ENCODE measurements around the gene RAD18. TPM values are rescaled to one million over a fixed set of nuclear protein-coding genes. Genes with fewer than 3 reads are reported as not detected.

The RAD18 gene
- total RNA-seq, 1 donor from 2014 or later, result 7.6 TPM

DNA sequence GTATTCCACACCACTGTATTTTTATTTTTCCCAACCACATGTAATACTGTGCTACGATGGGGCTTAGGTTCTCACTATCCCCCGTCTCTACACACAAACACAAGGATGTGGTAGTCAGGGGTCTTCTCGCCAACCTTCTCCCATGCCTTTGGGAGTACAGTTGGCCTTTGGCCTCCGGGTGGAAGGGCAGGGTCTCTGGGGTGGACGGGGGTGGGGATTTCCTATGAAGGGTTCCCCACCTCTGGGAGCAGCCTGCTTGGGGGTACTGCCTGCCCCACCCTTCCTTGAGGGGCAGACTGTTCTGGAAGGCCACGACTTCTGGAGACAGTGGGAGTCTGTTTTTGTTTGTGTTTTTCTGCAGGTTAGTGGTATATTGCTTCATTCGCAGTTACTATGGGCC, 21.3 kb upstream of the RAD18 start:
- H3K27me3 ChIP-seq (ENCODE audit: control insufficient read depth, insufficient read depth, low read length), result no peaks in the 10 kb centered on the region
- no peak overlapping the region for H3K4me3 ChIP-seq (ENCODE audit: low read depth, low read length)
- DNase-seq (ENCODE audit: low read depth), result no peak
- no peak for TF ChIP-seq CTCF (IDR thresholded peaks at IDR 0.05; ENCODE audit: insufficient read depth, low read length, poor library complexity, severe bottlenecking)
- H3K36me3 ChIP-seq (ENCODE audit: control insufficient read depth, insufficient read depth, low read length), result no peaks in the 10 kb centered on the region

- H3K4me3 ChIP-seq (ENCODE audit: low read depth, low read length), result no peak overlapping the region
- no peaks in the 10 kb centered on the region for H3K36me3 ChIP-seq (ENCODE audit: control insufficient read depth, insufficient read depth, low read length)
- DNase-seq (ENCODE audit: low read depth), result no peak
- TF ChIP-seq CTCF (IDR thresholded peaks at IDR 0.05; ENCODE audit: insufficient read depth, low read length, poor library complexity, severe bottlenecking), result no peak
- H3K27me3 ChIP-seq (ENCODE audit: control insufficient read depth, insufficient read depth, low read length), result no peaks in the 10 kb centered on the region
Observed at GRCh38 chr3:8984081-8984480, 20.8 kb upstream of the RAD18 start.

DNA sequence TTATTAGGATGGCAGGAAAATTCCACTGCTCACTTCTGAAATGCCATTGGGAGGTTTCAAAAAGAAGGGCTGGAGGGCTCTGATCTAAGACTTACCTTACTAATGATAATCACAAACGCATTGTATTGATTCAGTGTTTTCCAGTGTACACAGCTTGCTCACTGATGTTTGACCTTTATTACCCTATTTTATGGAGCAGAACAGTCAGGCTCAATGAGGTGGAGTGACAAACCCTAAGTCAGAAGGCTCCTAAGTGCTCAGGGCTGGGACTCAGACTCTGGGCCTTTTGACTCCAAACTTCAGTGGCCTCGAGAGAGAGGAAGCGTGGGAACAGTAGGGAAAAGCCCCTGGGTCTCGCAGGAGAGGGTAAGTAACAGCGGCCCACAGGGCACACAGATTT, 20.3 kb upstream of the RAD18 start:
- H3K27me3 ChIP-seq (ENCODE audit: control insufficient read depth, insufficient read depth, low read length), result no peaks in the 10 kb centered on the region
- no peaks in the 10 kb centered on the region for H3K36me3 ChIP-seq (ENCODE audit: control insufficient read depth, insufficient read depth, low read length)
- DNase-seq (ENCODE audit: low read depth), result no peak
- no peak overlapping the region for H3K4me3 ChIP-seq (ENCODE audit: low read depth, low read length)
- no peak for TF ChIP-seq CTCF (IDR thresholded peaks at IDR 0.05; ENCODE audit: insufficient read depth, low read length, poor library complexity, severe bottlenecking)

- no peak for DNase-seq (ENCODE audit: low read depth)
- Histone ChIP-seq H3K27me3 (ENCODE audit: control insufficient read depth, insufficient read depth, low read length) (no peaks in the 10 kb centered on the region), H3K36me3 (ENCODE audit: control insufficient read depth, insufficient read depth, low read length) (no peaks in the 10 kb centered on the region), H3K4me3 (ENCODE audit: low read depth, low read length) (no peak overlapping the region)
- no peak for TF ChIP-seq CTCF (IDR thresholded peaks at IDR 0.05; ENCODE audit: insufficient read depth, low read length, poor library complexity, severe bottlenecking)
Observed at GRCh38 chr3:8983026-8983425, 19.8 kb upstream of the RAD18 start.

DNA sequence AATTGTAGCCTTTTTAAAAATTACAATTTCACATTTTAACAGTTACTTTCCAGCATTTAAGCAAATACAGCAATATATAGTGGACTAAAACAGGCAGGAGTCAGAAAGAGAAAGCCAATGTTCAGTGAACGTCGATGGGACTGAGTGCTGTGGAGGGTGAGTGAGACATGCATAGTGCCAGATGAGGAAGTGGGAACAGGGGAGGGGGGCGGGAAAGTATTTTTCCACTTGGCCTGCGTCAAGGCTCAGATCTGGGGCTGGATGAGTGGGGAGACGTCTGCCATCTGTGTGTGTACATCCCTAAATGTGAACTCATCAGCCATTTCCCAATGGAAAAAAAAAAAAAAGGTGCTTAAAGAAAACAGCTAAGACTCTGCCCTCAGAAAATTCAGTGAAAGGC, 19.2 kb upstream of the RAD18 start:
- no peak for TF ChIP-seq CTCF (IDR thresholded peaks at IDR 0.05; ENCODE audit: insufficient read depth, low read length, poor library complexity, severe bottlenecking)
- no peaks in the 10 kb centered on the region for H3K36me3 ChIP-seq (ENCODE audit: control insufficient read depth, insufficient read depth, low read length)
- DNase-seq (ENCODE audit: low read depth), result no peak
- H3K4me3 ChIP-seq (ENCODE audit: low read depth, low read length), result no peak overlapping the region
- H3K27me3 ChIP-seq (ENCODE audit: control insufficient read depth, insufficient read depth, low read length), result no peaks in the 10 kb centered on the region

DNA sequence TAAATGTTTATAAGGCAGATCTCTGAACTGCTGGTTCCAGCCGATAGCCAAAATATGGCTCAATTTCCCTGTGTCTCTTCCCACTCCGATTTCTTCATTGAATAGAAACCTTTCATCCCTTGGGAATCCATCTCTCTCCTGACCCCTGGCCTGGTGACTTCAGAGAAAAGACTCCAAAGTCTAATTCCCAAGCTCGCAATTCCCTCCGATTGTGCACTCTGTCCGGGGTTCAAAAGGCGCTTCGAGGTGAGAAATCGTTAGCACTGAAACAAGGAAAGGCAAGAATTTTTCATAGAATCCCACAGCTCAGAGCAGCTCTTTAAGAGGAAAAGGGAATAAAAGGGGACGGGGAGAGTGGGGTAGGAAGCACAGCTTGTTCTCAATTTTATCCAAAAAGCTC, 18.4 kb upstream of the RAD18 start:
- no peak for TF ChIP-seq CTCF (IDR thresholded peaks at IDR 0.05; ENCODE audit: insufficient read depth, low read length, poor library complexity, severe bottlenecking)
- H3K4me3 ChIP-seq (ENCODE audit: low read depth, low read length), result no peak overlapping the region
- DNase-seq (ENCODE audit: low read depth), result no peak

More for the DNA sequence above, 18.4 kb upstream of the RAD18 start:
- Histone ChIP-seq H3K36me3 (ENCODE audit: control insufficient read depth, insufficient read depth, low read length) (no peaks in the 10 kb centered on the region), H3K27me3 (ENCODE audit: control insufficient read depth, insufficient read depth, low read length) (no peaks in the 10 kb centered on the region)

All from kidney epithelial cell (primary cell).